ENCODE data around the gene ZNF189.

The ZNF189 gene

GRCh38 chr9:101421653-101422065 is 23.0 kb downstream of the ZNF189 start:
- DNase-seq, result no peak

GRCh38 chr9:101427358-101427757 is 28.7 kb downstream of the ZNF189 start:
- no peak for DNase-seq

DNA sequence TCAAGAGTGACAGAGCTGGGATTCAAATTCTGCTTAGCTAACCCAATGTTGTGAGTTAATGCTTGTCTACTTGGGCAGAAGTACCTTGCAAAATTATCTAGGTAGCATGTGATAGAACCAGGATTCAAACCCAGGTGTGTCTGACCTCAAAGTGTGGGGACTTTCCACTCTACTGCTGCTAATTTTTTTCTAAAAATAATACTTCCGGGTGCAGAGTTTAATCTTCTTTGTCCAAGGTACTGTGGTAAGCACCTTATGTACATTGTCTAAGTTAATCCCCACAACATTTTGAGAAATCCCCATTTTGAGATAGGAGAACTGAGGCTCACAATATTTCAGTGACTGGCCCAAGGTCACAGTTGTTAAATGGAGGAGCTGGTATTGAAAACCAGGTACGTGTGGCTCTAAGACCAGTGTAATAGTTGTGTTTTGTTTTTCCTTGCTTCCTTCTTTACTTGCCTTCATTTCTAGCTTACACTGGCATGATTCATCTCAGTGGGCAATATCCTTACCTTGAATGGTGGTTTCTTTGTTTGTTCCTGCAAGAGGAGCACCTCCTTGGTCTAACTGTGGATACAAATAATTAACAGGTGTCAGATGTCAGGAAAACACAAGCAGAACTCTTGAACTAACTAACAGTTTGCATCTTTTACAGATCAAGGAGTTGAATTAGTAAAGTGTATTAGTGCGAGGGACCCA is 29.5 kb downstream of the ZNF189 start:
- DNase-seq, result no peak

- no peak for DNase-seq
Measured at GRCh38 chr9:101428909-101429308, 30.3 kb downstream of the ZNF189 start.

DNA sequence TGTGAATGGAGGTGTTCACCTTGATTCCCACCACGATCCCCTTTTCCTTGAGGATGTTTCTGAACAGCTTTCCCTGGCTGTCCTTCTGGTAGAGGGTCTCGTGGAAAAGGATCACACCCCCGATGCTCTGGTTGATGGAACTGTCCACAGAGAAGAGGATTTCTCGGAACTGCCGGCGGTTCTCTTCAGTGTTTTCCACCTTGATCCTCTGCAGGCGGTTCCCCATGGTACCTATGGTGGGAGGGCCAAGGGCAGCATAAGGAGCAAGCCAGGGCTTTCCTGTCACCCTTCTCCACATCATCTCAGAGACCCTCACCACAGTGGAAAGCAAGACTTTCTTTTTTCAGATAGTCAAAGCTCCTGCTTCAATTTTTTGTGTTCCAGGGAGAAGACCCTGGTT is 31.1 kb downstream of the ZNF189 start:
- DNase-seq, result no peak

DNA sequence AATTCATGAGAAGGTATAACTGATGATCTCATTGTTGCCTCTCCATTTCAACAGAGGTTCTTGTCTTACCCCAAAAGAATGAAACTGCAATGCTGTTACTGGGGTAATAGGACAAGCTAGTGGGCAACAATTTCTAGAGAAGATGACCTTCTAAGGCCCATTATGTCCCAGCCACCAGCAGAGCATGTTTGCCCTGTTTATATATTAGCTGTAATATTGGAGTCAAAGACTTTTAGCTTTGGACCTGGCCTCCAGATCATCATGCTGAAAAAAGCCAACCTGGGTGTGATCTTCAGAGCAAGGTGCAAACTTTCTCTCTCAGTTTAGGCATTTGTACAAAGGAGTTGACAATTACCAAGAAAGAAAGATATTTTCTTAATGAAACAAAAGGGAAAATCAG is 33.5 kb downstream of the ZNF189 start:
- DNase-seq, result no peak

- no peak for DNase-seq
Measured at GRCh38 chr9:101432740-101433139, 34.1 kb downstream of the ZNF189 start.

GRCh38 chr9:101433229-101433628 is 34.6 kb downstream of the ZNF189 start:
- no peak for DNase-seq

DNA sequence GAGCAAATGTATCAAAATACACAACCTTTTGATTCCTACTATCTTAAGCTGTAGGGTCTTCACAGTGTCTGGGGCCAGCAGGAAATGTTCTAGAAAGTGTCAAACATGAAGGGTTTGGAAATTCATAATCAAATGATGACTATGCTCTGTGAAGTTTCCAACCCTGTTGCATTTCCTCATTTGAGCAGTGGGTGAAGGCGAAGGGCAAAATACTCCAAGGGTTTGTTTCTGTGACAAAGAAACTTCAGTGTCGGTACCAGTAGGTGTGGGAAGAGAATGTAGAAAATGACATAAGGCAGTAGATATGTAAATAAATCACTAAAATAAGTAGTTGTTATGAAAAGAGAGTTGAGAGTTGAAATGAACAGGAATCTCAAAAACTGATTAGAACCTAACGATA is 36.3 kb downstream of the ZNF189 start:
- no peak for DNase-seq

DNA sequence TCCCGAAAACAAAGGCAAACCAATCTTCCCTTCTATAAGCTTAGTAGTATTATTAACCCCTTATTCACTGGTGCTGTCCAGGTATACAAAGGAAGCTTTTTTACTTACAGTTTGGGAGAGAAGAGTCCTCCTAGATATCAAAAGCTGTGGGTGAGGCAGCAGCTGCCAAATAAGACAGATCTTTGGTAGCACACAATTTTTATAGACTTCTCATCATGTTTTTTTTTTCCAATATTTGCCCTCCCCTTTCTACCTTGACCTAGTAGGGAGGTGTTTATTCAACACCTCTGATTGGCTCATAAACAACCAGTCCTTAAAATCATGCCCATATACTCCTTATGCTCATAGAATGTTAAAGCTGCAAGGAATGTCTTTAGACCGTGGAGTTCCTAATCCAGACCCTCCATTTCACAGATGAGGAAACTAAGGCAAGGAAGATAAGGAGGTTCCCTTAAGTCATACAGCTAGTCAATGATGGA is 37.0 kb downstream of the ZNF189 start, which contains the start of gene ALDOB:
Gene ALDOB, minus strand, starts transcription at position 174 of the 479 bp plus-strand sequence. CDS start 4,887 bp downstream, outside the sequence.
- no peak for DNase-seq

GRCh38 chr9:101437806-101438232 is 39.2 kb downstream of the ZNF189 start:
- DNase-seq, result no peak

DNA sequence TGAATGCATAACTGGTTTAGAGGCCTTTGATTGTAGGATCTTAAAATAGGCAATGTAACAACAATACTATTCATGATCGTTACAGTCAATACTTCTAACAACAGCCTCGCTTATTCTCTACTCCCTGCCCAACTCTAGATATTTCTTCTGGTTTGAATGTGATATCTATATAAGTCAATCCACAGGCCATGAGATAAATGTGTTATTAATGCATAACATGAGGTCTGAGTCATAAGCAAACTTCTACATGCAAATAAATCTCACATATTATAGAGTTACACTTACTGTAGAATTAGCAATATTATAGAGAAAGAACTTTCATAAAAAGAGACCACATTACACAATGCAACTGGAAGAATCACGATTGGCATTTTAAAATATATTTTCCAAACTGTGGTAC is 39.9 kb downstream of the ZNF189 start:
- DNase-seq, result no peak

- no peak for DNase-seq
Measured at GRCh38 chr9:101440714-101441230, 42.1 kb downstream of the ZNF189 start.

DNA sequence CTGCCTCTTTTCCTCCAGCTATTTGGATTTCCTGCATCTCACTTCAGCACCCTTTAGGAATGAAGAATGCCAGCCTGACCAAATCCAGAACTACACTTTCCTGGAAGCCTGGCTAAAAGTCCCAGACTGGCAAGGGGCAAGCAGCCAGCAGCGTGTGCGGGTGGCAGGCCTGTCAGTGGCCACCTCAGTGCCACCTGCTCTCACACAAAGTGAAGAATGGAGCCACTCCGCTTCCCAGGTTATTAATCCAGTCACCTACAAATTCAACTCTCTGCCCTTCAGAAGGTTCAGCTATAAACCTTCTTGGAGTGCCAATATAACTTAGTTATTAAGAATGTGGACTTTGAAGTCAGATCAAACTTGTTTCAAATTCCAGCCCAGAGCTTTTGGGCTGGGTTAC is 43.7 kb downstream of the ZNF189 start:
- no peak for DNase-seq

GRCh38 chr9:101442736-101443135 is 44.1 kb downstream of the ZNF189 start:
- no peak for DNase-seq

DNA sequence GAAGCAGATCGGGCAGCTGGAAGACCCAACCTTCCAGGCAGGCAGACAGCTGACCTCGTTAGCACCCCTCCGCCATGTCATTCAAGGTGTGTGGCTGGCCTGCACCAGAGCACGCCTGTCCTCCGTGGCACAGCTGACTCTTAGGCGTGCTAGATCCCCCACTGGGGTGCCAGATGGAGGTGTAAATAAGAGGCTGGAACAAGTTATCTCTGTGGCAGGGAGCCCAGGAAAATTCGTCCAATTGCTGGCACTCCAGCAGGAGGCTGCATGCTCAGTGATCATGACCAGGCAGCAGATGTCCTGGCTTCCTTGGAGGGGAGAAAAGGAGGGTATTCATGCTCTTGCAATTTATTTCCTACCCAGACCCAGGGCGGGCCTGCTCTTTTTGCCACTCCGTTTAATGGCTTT is 44.7 kb downstream of the ZNF189 start:
- DNase-seq, result no peak

DNA sequence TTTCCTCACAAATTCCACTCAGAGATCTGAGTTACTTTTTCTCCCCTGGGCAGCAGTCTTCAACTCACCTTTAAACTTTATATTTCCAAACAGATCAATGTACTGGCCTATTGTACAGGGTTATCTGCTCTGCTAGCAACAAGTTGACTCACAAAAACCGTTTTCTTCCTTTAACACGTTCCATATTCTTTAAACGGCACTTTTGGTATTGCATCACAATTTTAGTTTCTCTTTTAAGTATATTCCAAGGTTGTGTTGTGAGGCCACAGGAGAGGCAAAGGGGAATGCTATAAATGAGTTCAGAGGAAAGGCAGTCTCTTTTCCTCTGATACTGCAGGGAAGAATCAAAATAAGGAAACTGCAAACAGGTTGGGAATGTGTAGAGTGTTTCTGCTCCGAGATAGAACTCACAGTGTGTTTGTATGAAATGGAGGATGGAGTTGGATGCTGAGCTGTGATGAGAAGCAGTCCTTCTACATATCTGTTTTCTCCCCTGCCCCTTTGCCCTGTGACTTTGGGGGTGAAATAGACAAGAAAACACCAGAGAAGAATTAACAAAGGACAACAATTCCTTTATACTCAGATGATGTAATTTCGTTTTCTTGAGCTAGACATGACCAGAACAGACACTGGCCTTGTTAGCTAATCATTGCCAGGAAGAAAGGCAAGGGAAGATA is 46.8 kb downstream of the ZNF189 start:
- DNase-seq, result no peak

DNA sequence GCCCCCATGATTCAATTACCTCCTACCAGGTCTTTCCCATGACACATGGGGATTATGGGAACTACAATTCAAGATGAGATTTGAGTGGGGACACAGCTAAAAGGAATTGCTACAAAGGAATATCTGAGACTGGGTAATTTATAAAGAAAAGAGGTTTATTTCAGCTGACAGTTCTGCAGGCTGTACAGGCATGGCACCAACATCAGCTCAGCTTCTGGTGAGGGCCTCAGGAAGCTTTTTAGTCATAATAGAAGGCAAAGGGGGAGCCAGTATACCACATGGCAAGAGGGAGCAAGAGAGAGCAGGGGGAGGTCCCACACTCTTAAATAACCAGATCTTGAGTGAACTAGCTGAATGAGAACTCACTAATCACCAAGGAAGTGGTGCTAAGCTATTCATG is 48.1 kb downstream of the ZNF189 start:
- DNase-seq, result no peak

GRCh38 chr9:101448680-101449070 is 50.0 kb downstream of the ZNF189 start:
- no peak for DNase-seq

- peak; percentile 16 to 48 for DNase-seq
Measured at GRCh38 chr9:101449071-101449721, 50.5 kb downstream of the ZNF189 start.

DNA sequence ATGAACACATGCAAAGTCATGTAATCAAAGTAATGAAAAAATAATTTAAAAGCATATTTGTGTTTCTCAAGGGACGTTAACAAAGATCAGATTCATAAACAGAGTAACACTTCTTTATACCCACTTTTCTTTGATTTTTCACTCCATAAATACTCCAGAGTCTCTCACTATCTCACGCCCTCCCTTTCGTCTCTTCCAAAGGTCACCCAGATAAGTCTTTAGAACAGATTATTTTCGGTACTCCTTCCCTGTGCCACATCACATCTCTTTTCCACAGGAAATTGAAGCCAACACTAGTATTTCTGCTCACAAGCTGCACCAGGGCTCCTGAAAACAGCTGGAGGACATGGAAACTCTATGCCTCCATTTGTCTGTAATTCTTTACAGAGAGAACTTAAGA is 52.3 kb downstream of the ZNF189 start:
- DNase-seq, result no peak

DNA sequence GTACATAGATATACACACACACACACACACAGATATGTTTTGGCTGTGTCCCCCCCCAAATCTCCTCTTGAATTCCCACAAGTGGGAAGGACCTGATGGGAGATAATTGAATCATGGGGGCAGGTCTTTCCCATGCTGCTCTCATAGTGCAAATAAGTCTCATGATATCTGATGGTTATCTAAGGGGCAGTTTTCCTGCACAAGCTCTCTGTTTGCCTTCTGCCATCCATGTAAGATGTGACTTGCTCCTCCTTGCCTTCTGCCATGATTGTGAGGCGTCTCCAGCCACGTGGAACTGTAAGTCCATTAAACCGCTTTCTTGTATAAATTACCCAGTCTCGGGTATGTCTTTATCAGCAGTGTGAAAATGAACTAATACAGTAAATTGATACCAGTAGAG is 52.8 kb downstream of the ZNF189 start:
- no peak for DNase-seq

DNA sequence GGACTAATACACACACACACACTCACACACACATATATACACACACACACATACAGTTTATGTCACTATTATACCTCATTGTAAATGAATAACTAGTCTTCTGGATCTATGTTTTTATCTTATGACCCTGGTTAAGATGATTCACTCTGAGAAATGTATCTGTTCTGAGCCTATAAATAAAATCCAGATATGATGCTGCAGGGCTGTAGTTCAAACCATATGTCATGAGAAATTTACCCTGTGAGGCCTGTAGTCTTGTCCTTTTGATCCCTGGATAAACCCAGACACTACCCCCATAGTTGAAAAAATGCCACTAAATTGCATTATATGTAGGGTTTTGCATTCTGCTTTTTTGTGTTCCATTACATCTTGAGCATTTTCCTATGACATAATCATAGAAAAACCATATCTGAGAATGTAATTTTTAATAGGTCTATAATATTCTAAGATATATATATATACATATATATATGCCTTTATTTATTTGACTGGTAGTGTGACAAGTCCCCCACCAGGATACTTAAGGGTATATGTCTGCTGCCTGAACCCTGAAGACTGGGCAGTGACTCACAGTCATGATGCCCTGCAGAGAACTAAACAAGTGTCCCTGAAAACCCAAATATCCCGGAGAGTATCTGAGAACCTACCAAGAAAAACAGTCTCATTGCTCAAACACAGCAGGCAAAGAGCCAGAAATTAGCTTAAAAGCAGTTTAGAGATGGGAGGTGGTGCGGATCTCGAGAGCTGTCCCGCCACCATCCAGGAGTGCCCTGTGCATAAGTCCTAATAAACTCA is 55.3 kb downstream of the ZNF189 start:
- DNase-seq, result no peak
